SK-N-SH (cell line): ENCODE measurements around the gene ZMIZ1.

Experiments used
- YY1 ChIP-seq: IDR thresholded peaks from 2 replicates; pipeline ENCODE4 v1.4.0; 2012; ENCODE audit warnings: low read depth, mild to moderate bottlenecking
- TF ChIP-seq, protein P1 (sequence below): fragments of 200-600 bp; sonication (generic); IDR thresholded peaks from 2 replicates; pipeline ENCODE4 v1.6.1; 2017; ENCODE audit warnings: antibody characterized with exemption, mild to moderate bottlenecking, moderate library complexity
- TF ChIP-seq, protein P2 (sequence below): IDR thresholded peaks from 2 replicates; pipeline ENCODE4 v1.6.1; 2012; ENCODE audit warnings: mild to moderate bottlenecking, low read depth, low read length, moderate library complexity
- TF ChIP-seq, protein P3 (sequence below): IDR thresholded peaks from 2 replicates; pipeline ENCODE4 v1.4.0; 2012; ENCODE audit warnings: low read depth

DNA sequence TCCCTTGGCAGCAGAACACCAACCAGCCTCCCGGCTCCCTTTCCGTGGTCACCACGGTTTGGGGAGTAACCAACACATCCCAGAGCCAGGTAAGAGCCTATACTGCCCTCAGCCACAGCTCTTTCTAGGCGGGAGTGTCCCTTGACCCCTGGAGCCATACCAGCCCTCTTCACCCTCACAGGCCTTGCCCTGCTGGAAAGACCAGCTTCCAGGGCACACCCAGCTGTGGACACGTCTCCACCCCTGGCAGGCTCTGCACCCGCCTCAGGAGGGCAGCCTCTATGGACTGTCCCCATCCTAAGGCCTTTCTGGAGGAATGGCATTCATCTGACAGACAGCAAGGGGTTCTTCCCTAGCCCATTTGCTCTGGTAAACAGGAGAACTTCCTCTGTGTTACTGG, 221.0 kb downstream of the ZMIZ1 start:
- TF ChIP-seq, protein P1, sequence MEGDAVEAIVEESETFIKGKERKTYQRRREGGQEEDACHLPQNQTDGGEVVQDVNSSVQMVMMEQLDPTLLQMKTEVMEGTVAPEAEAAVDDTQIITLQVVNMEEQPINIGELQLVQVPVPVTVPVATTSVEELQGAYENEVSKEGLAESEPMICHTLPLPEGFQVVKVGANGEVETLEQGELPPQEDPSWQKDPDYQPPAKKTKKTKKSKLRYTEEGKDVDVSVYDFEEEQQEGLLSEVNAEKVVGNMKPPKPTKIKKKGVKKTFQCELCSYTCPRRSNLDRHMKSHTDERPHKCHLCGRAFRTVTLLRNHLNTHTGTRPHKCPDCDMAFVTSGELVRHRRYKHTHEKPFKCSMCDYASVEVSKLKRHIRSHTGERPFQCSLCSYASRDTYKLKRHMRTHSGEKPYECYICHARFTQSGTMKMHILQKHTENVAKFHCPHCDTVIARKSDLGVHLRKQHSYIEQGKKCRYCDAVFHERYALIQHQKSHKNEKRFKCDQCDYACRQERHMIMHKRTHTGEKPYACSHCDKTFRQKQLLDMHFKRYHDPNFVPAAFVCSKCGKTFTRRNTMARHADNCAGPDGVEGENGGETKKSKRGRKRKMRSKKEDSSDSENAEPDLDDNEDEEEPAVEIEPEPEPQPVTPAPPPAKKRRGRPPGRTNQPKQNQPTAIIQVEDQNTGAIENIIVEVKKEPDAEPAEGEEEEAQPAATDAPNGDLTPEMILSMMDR: no peak
- no peak for TF ChIP-seq YY1
- TF ChIP-seq, protein P2, sequence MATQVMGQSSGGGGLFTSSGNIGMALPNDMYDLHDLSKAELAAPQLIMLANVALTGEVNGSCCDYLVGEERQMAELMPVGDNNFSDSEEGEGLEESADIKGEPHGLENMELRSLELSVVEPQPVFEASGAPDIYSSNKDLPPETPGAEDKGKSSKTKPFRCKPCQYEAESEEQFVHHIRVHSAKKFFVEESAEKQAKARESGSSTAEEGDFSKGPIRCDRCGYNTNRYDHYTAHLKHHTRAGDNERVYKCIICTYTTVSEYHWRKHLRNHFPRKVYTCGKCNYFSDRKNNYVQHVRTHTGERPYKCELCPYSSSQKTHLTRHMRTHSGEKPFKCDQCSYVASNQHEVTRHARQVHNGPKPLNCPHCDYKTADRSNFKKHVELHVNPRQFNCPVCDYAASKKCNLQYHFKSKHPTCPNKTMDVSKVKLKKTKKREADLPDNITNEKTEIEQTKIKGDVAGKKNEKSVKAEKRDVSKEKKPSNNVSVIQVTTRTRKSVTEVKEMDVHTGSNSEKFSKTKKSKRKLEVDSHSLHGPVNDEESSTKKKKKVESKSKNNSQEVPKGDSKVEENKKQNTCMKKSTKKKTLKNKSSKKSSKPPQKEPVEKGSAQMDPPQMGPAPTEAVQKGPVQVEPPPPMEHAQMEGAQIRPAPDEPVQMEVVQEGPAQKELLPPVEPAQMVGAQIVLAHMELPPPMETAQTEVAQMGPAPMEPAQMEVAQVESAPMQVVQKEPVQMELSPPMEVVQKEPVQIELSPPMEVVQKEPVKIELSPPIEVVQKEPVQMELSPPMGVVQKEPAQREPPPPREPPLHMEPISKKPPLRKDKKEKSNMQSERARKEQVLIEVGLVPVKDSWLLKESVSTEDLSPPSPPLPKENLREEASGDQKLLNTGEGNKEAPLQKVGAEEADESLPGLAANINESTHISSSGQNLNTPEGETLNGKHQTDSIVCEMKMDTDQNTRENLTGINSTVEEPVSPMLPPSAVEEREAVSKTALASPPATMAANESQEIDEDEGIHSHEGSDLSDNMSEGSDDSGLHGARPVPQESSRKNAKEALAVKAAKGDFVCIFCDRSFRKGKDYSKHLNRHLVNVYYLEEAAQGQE: no peak
- TF ChIP-seq, protein P3, sequence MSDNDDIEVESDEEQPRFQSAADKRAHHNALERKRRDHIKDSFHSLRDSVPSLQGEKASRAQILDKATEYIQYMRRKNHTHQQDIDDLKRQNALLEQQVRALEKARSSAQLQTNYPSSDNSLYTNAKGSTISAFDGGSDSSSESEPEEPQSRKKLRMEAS: no peak
